H9 (cell line): Measurements from ENCODE around the gene CALCOCO1. TPM values are rescaled to one million over a fixed set of nuclear protein-coding genes. Genes with fewer than 3 reads are reported as not detected.
A peak's percentile ranks its signal among the peaks of the same experiment; 100 is the strongest.

Experiments used
- DNase-seq: peaks from one replicate; pipeline ENCODE4 v3.0.0-alpha.2; 2017
- H2AFZ ChIP-seq: one replicate; pipeline ENCODE4 v1.6.1; 2013; ENCODE audit warnings: mild to moderate bottlenecking, low read length, control low read depth, moderate library complexity
- H2AK5ac ChIP-seq: 2 replicates; pipeline ENCODE4 v1.6.1; 2013; ENCODE audit warnings: low read length, control low read depth, mixed read lengths; ENCODE audit not compliant: insufficient read length
- H2BK120ac ChIP-seq: one replicate; pipeline ENCODE4 v1.6.1; 2013; ENCODE audit warnings: low read depth, mild to moderate bottlenecking, low read length, control low read depth, inconsistent platforms; ENCODE audit not compliant: poor library complexity, severe bottlenecking
- H2BK12ac ChIP-seq: 2 replicates; pipeline ENCODE4 v1.6.1; 2013; ENCODE audit warnings: low read length, control low read depth, mixed read lengths, low read depth; ENCODE audit not compliant: insufficient read length
- H2BK15ac ChIP-seq: 2 replicates; pipeline ENCODE4 v1.6.1; 2013; ENCODE audit warnings: low read depth, low read length, control low read depth
- H2BK20ac ChIP-seq: one replicate; pipeline ENCODE4 v1.6.1; 2013; ENCODE audit warnings: low read depth, mild to moderate bottlenecking, low read length, control low read depth, inconsistent platforms; ENCODE audit not compliant: poor library complexity, severe bottlenecking
- H2BK5ac ChIP-seq: 2 replicates; pipeline ENCODE4 v1.6.1; 2013; ENCODE audit warnings: low read length, control low read depth, mixed read lengths; ENCODE audit not compliant: insufficient read length
- H3K14ac ChIP-seq: 2 replicates; pipeline ENCODE4 v1.6.1; 2013; ENCODE audit warnings: low read length, control low read depth; ENCODE audit not compliant: insufficient read depth
- H3K18ac ChIP-seq: 2 replicates; pipeline ENCODE4 v1.6.1; 2013; ENCODE audit warnings: low read depth, mild to moderate bottlenecking, mixed read lengths, low read length, control low read depth; ENCODE audit not compliant: insufficient read length
- H3K23ac ChIP-seq: 2 replicates; pipeline ENCODE4 v1.6.1; 2013; ENCODE audit warnings: low read length, control low read depth, mixed read lengths, low read depth; ENCODE audit not compliant: insufficient read length
- H3K23me2 ChIP-seq: 2 replicates; pipeline ENCODE4 v1.6.1; 2013; ENCODE audit warnings: low read depth, mild to moderate bottlenecking, mixed read lengths, low read length, control low read depth; ENCODE audit not compliant: insufficient read length, poor library complexity, severe bottlenecking
- H3K27ac ChIP-seq: 2 replicates; pipeline ENCODE4 v1.5.1; 2013; ENCODE audit warnings: low read length, control low read depth, mixed read lengths, low read depth; ENCODE audit not compliant: insufficient read length
- H3K27me3 ChIP-seq: 2 replicates; pipeline ENCODE4 v1.6.1; 2013; ENCODE audit warnings: low read length, control low read depth, inconsistent platforms; ENCODE audit not compliant: insufficient read depth
- H3K4ac ChIP-seq: 2 replicates; pipeline ENCODE4 v1.6.1; 2013; ENCODE audit warnings: low read depth, mild to moderate bottlenecking, control low read depth, inconsistent platforms, low read length, moderate library complexity
- H3K4me1 ChIP-seq: 2 replicates; pipeline ENCODE4 v1.6.1; 2013; ENCODE audit warnings: low read length, control low read depth, inconsistent platforms; ENCODE audit not compliant: insufficient read depth
- H3K4me2 ChIP-seq: 2 replicates; pipeline ENCODE4 v1.6.1; 2013; ENCODE audit warnings: low read length, control low read depth, mixed read lengths; ENCODE audit not compliant: insufficient read length, insufficient read depth
- H3K56ac ChIP-seq: 2 replicates; pipeline ENCODE4 v1.6.1; 2013; ENCODE audit warnings: low read depth, mild to moderate bottlenecking, mixed read lengths, low read length, control low read depth; ENCODE audit not compliant: insufficient read length
- H3K79me1 ChIP-seq: 2 replicates; pipeline ENCODE4 v1.6.1; 2013; ENCODE audit warnings: low read depth, mild to moderate bottlenecking, moderate library complexity, low read length, control low read depth, inconsistent platforms; ENCODE audit not compliant: insufficient read depth, poor library complexity, severe bottlenecking
- H3K79me2 ChIP-seq: 2 replicates; pipeline ENCODE4 v1.6.1; 2013; ENCODE audit warnings: low read length, control low read depth, inconsistent platforms; ENCODE audit not compliant: insufficient read depth
- H3K9ac ChIP-seq: 2 replicates; pipeline ENCODE4 v1.6.1; 2013; ENCODE audit warnings: low read length, control low read depth, mixed read lengths; ENCODE audit not compliant: insufficient read length; ENCODE audit errors: extremely low read depth
- H3K9me3 ChIP-seq: one replicate; pipeline ENCODE4 v1.6.1; 2013; ENCODE audit warnings: low read depth, low read length, inconsistent platforms; ENCODE audit not compliant: control insufficient read depth
- H3T11ph ChIP-seq: one replicate; pipeline ENCODE4 v1.6.1; 2013; ENCODE audit warnings: mild to moderate bottlenecking, low read length, control low read depth, inconsistent platforms
- H4K20me1 ChIP-seq: one replicate; pipeline ENCODE4 v1.6.1; 2013; ENCODE audit not compliant: control insufficient read depth, insufficient read length, insufficient read depth
- H4K5ac ChIP-seq: 2 replicates; pipeline ENCODE4 v1.6.1; 2013; ENCODE audit warnings: low read depth, mild to moderate bottlenecking, mixed read lengths, low read length, control low read depth; ENCODE audit not compliant: insufficient read length
- H4K8ac ChIP-seq: replicated peaks from 2 replicates; pipeline ENCODE4 v1.6.1; 2013; ENCODE audit warnings: low read length, control low read depth, mixed read lengths, low read depth; ENCODE audit not compliant: insufficient read length
- H4K91ac ChIP-seq: 2 replicates; pipeline ENCODE4 v1.6.1; 2013; ENCODE audit warnings: low read depth, mild to moderate bottlenecking, moderate library complexity, mixed read lengths, low read length, control low read depth; ENCODE audit not compliant: insufficient read length
- H3K27ac Mint-ChIP-seq, 3 experiments: 2 replicates in 2 of 3; 3 replicates in 1 of 3; pipeline ENCODE4 v1.8.0; 2020 to 2021; ENCODE audit warnings: mixed read lengths in 3 of 3, mild to moderate bottlenecking in 1 of 3, moderate library complexity in 1 of 3
- H3K27me3 Mint-ChIP-seq: 2 replicates; pipeline ENCODE4 v1.8.0; 2021; ENCODE audit warnings: low read depth, mild to moderate bottlenecking, moderate library complexity, mixed read lengths
- H3K36me3 Mint-ChIP-seq, 3 experiments: 2 replicates in 2 of 3; 3 replicates in 1 of 3; pipeline ENCODE4 v1.8.0; 2020 to 2021; ENCODE audit warnings: low read depth in 3 of 3, mixed read lengths in 3 of 3; ENCODE audit not compliant: insufficient read depth in 1 of 3
- H3K4me1 Mint-ChIP-seq, 2 experiments: 2 replicates each; pipeline ENCODE4 v1.8.0; 2020; ENCODE audit warnings: mixed read lengths in 2 of 2
- H3K4me3 Mint-ChIP-seq, 2 experiments: 2 replicates in 1 of 2; 3 replicates in 1 of 2; pipeline ENCODE4 v1.8.0; 2020 to 2021; ENCODE audit warnings: mild to moderate bottlenecking in 2 of 2, mixed read lengths in 2 of 2, moderate library complexity in 1 of 2
- H3K9me3 Mint-ChIP-seq, 2 experiments: 2 replicates in 1 of 2; 3 replicates in 1 of 2; pipeline ENCODE4 v1.8.0; 2020; ENCODE audit warnings: mild to moderate bottlenecking in 2 of 2, mixed read lengths in 2 of 2, moderate library complexity in 1 of 2
- CTCF ChIP-seq: fragments of 200-600 bp; sonication (generic); conservative IDR thresholded peaks from 3 replicates; pipeline ENCODE4 v1.8.0; 2021; ENCODE audit warnings: antibody characterized with exemption, mild to moderate bottlenecking
- WGBS: extraction: QIAGEN DNeasy Blood & Tissue Kit; methylation state at CpG from one replicate; pipeline ENCODE4 v1.1.7; 2013; ENCODE audit warnings: missing lambda C conversion rate, low lambda C conversion rate, mixed read lengths; ENCODE audit not compliant: insufficient read length; ENCODE audit errors: extremely low coverage; 5-methylcytosine and 5-hydroxymethylcytosine counted together
- total RNA-seq: library from RNA; stranded (reverse); gene quantifications from 2 replicates; pipeline ENCODE4 v1.2.1, GENCODE V29; 2021

CALCOCO1 gene
- total RNA-seq, 1 experiment from 2014 or later, result 22.3 TPM

- H3K14ac ChIP-seq, result peak overlapping the region; percentile 95
- peaks cover 19% of the 10 kb centered on the region for H3K23me2 ChIP-seq
- WGBS, result no CpG with 5 or more reads among the region's 8 CpGs
- H3K23ac ChIP-seq, result no peak overlapping the region
- no peak overlapping the region for H3T11ph ChIP-seq
- no peak overlapping the region for H4K8ac ChIP-seq
- peak overlapping the region; percentile 82 for H3K27ac ChIP-seq
- peak overlapping the region; percentile 99 to 100 (median 99) for H3K27ac Mint-ChIP-seq
- no peaks in the 10 kb centered on the region for H3K9me3 ChIP-seq
- H3K27me3 ChIP-seq, result no peaks in the 10 kb centered on the region
- DNase-seq, result no peak
- H2BK15ac ChIP-seq, result no peak overlapping the region
- no peak overlapping the region for H2AK5ac ChIP-seq
- H4K91ac ChIP-seq, result no peak overlapping the region
- H3K9ac ChIP-seq, result peak overlapping the region; percentile 97
- no peaks in the 10 kb centered on the region for H3K79me2 ChIP-seq
- H2BK20ac ChIP-seq, result no peak overlapping the region
- no peak overlapping the region for H3K4ac ChIP-seq
- H2BK5ac ChIP-seq, result peak overlapping the region; percentile 84
- peak overlapping the region; percentile 87 for H3K4me2 ChIP-seq
- no peak for TF ChIP-seq CTCF
- peaks cover 0 to 4% of the 10 kb centered on the region in 2 experiments; a peak in 1 of 5 replicates for H3K9me3 Mint-ChIP-seq
- H3K4me3 Mint-ChIP-seq, result peak overlapping the region; percentile 90 to 98
- peaks cover 32 to 44% (median 44%) of the 10 kb centered on the region in 3 experiments; a peak in 6 of 7 replicates for H3K36me3 Mint-ChIP-seq
- H2BK12ac ChIP-seq, result peak overlapping the region; percentile 11
- H4K20me1 ChIP-seq, result no peaks in the 10 kb centered on the region
- H3K79me1 ChIP-seq, result peaks cover 3% of the 10 kb centered on the region
- H3K27me3 Mint-ChIP-seq, result peaks cover 3% of the 10 kb centered on the region
- peak overlapping the region; percentile 61 for H3K18ac ChIP-seq
- H4K5ac ChIP-seq, result peak overlapping the region; percentile 79
- peaks cover 30 to 41% of the 10 kb centered on the region in 2 experiments for H3K4me1 Mint-ChIP-seq
- peak overlapping the region; percentile 26 for H2BK120ac ChIP-seq
- H3K4me1 ChIP-seq, result peaks cover 7% of the 10 kb centered on the region
- no peak overlapping the region for H2AFZ ChIP-seq
- peak overlapping the region; percentile 42 for H3K56ac ChIP-seq
Observed at GRCh38 chr12:53674977-53675700, 52.1 kb downstream of the CALCOCO1 start.
